NB4 (cell line): ENCODE data around the gene SIK2.

Source experiments
- DNase-seq: peaks from one replicate; pipeline ENCODE4 v3.0.0; 2010; ENCODE audit warnings: low read depth
- H3K4me3 ChIP-seq: one replicate; pipeline ENCODE4 v1.5.1; 2011; ENCODE audit warnings: mild to moderate bottlenecking, low read depth, low read length, moderate library complexity
- CTCF ChIP-seq: IDR thresholded peaks from one replicate; pipeline ENCODE4 v1.5.1; 2012; ENCODE audit warnings: low read depth, low read length
- MYC ChIP-seq: IDR thresholded peaks from 2 replicates; pipeline ENCODE4 v1.6.1; 2011; ENCODE audit warnings: low read depth, low read length
- POLR2A ChIP-seq: IDR thresholded peaks from 2 replicates; pipeline ENCODE4 v1.6.1; 2011; ENCODE audit warnings: mild to moderate bottlenecking; ENCODE audit not compliant: insufficient read length; ENCODE audit errors: extremely low read depth
- TF ChIP-seq, protein P1 (sequence below): IDR thresholded peaks from 2 replicates; pipeline ENCODE4 v1.6.1; 2011; ENCODE audit warnings: low read depth, low read length

The SIK2 gene

DNA sequence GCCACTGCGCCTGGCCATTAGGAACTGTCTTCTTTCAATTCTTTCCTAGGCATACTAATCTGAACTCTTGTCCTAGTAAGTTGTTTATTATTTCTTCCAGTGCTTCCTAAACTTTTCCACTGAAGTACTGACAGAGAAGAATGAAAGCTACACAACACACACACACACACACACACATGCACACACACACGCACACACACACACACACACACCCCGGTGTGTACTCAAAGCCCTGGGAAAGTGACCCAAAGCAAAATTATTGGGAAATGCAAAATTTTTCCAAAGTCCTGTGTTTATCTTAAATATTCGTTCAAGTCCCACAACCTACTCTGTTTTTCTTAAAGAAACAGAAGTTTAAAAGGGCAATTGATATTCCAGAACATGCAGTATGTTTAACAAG, 19.4 kb upstream of the SIK2 start:
- no peak overlapping the region for H3K4me3 ChIP-seq
- TF ChIP-seq POLR2A, result no peak
- TF ChIP-seq MYC, result no peak
- TF ChIP-seq, protein P1, sequence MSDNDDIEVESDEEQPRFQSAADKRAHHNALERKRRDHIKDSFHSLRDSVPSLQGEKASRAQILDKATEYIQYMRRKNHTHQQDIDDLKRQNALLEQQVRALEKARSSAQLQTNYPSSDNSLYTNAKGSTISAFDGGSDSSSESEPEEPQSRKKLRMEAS, result no peak
- no peak for TF ChIP-seq CTCF
- DNase-seq, result no peak

GRCh38 chr11:111585371-111585770, 16.9 kb upstream of the SIK2 start:
- H3K4me3 ChIP-seq, result no peak overlapping the region
- no peak for TF ChIP-seq POLR2A
- no peak for TF ChIP-seq MYC
- TF ChIP-seq CTCF, result no peak
- TF ChIP-seq, protein P1, result no peak
- no peak for DNase-seq

GRCh38 chr11:111586388-111586831, 15.8 kb upstream of the SIK2 start:
- no peak overlapping the region for H3K4me3 ChIP-seq
- peak; percentile 67 for DNase-seq
- TF ChIP-seq POLR2A (no peak), CTCF (peak; percentile 50), MYC (no peak)
- TF ChIP-seq, protein P1, result no peak

- DNase-seq, result no peak
- H3K4me3 ChIP-seq, result no peak overlapping the region
- TF ChIP-seq POLR2A (no peak), CTCF (no peak), MYC (no peak)
- TF ChIP-seq, protein P1, result no peak
Observed at GRCh38 chr11:111589114-111589513, 13.1 kb upstream of the SIK2 start.

GRCh38 chr11:111589886-111590499, 12.3 kb upstream of the SIK2 start:
- TF ChIP-seq CTCF, result no peak
- TF ChIP-seq, protein P1, result no peak
- no peak for TF ChIP-seq POLR2A
- TF ChIP-seq MYC, result no peak
- DNase-seq, result no peak

More at GRCh38 chr11:111589886-111590499, 12.3 kb upstream of the SIK2 start:
- no peak overlapping the region for H3K4me3 ChIP-seq
